Activated T-cell treated with anti-CD3 and anti-CD28 coated beads, Interleukin-2, amount 50 U/mL, for 48 hours (primary cell): ENCODE data around the gene PRSS50.

Experiments used
- DNase-seq, 2 experiments: peaks; one replicate each; pipeline ENCODE4 v3.0.0-alpha.2; 2020

Gene PRSS50

DNA sequence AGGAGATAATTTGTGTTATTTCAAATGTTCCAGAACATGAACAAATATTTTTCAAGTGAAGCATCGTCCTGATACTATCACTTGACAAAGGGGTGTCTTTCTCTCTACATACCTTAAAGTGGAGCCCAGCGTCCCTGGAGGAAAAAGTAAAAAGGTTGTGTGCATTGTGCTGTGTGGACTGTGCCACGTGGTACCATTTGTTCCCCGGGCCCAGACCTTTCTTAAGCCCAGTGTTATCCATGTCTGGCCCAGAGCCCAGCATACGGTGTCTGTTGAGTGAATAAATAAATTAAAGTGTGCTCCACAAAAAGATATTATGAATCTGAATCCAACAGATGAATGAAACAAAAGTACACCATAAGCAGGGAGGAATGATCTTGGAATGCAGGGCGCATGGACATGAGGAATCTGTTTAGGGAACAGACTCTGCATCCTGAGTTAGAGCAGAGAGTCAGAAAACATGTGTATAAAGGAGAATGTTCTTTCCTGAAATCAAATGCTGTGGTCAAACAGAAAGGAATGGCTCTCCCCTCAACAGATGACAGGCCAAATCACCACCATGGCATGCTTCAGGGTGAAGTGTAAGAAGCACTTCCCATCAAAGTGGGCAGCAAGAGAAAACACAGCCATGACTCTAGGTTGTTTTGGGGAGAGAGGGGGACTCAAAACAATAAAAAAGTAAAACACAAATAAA lies 8.1 kb upstream of the PRSS50 start:
- no peak for DNase-seq

DNA sequence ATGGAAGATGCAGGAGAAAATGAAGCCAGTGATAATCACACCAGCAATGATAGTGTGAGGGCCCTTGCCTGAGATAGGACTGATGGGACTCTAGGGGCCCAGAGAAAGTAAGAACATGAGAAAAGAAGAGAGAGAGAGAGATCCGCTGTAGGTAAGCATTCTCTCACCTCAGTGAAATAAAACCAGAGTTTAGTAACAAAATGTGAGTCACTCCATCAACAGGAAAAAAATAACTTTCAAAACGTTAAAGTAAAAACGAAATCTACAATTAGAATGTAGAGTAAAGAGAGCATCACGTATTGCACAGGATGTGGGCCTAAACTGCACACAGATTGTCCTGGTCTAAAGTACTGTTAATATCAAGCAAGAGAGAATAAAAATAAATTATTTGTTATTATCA lies 6.8 kb upstream of the PRSS50 start:
- DNase-seq: no peak

DNA sequence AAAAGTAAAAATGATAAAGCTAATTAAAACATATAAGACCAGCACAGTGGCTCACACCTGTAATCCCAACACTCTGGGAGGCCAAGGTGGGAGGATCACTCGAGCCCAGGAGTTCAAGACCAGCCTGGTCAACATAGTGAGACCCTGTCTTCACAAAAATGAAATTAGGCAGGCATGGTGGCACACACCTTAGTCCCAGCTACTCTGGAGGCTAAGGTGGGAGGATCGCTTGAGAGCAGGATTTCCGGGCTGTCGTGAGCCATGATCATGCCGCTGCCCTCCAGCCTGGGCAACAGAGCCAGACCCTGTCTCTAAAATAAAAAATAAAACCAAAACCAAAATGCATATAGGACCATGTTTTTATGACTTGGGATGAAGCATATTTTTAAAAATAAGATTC lies 4.8 kb upstream of the PRSS50 start:
- no peak for DNase-seq

DNA sequence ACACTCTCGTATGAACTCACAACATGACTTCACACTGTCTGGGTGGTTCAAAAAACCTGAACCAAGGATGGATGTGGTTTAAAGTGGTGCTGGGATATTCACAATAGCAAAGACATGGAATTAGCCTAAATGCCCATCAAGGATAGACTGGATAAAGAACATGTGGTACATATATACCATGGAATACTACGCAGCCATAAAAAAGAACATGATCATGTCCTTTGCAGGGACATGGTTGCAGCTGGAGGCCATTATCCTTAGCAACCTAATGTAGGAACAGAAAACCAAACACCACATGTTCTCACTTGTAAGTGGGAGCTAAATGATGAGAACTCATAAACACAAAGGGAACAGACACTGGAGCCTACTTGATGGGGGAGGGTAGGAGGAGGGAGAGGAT lies 3.3 kb upstream of the PRSS50 start:
- DNase-seq: no peak

DNA sequence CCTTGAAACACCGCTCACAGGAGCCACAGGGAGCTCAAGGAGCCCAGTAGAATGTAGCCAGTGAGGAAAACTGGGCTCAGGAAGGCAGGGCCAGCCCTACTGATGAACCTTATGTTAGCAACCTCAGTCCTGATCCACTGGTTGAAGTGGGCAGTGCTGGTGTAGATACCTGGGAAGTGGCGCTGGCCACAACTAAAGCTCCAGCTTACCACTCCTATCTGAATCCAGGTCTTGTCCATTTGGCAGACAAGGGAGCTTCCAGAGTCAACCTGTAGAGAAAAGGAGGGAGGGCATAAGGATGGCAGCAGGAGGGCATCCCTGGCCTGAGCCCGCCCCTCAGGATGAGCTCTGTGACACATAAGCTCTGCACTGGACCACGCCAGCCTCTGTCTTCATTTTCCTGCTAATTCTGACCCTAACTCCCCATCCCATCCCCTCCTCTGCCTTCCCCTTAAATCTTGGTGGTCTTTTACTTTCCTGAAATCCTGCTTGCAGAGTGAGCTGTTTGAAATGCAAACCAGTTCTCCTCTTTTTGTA lies 2.1 kb upstream of the PRSS50 start:
- peak in 1 of 2 experiments; percentile 13 for DNase-seq

DNA sequence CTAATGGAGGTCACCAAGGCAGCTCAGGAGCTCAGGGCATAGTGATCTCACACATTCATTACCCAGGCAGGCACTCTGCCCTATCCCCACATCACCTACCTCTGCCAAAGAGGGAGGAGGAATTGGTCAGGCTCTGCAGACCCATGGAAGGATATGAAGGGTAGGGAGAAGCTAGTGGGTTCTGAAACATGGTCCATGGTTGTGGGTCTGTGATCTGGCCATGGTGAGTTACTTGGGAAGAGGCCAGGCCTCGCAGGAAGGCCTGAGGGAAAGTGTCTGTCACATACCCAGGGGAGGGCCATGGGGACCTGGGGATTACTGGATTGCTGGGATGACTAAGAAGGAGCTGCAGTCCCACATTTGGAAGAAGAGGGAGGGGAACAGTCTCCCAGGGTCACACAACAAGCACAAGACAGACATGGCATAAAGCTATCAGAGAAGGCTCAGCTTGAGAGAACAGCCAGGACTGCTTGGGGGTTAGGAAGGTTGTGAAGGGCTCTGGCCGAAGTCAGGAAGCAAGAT lies 1.4 kb upstream of the PRSS50 start:
- peak; percentile 7 to 10 for DNase-seq

DNA sequence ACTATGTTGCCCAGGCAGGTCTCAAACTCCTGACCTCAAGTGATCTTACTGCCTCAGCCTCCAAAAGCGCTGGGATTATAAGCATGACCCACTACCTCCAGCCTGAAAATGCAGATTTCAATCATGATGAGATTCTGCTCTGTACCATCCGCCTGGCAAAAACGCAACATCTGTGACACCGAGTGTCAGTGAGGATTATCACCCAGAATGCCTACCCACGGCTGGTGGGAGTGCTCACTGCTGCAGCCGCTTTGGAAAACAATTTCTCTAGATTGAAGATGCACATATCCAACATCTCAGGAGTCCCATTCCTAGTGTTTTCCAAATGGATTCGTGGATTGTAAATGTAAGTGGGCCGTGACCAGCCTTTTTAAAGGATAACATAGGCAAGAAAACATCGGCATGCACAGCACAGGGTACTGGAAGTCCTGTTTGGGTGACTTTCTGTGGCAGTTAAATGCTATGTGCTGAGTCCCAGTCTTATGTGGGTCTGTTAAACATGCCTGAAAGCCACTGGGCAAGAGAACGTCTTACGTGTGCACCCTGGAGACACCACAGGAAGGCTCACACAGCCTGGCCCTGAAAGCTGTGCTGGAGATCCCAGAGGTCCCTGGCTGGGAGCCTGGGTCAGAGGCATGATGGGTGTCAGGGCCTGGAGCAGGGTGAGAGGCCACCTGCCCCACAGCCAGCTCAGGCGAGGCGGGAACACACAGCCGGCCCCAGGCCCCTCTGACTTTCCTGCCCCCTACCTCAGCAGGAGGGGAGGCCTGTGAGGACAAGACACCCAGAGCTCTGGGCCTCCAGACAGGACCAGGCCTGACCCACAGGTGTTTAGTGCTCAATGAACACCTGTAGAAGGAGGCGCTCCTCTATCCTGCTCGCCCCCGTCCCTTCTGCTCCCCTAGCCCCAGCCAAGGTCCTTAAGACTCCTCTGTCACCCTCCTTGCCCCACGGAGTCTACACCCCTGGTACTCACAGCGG lies 918 bp downstream of the PRSS50 start:
- DNase-seq: peak in 1 of 2 experiments; percentile 16

DNA sequence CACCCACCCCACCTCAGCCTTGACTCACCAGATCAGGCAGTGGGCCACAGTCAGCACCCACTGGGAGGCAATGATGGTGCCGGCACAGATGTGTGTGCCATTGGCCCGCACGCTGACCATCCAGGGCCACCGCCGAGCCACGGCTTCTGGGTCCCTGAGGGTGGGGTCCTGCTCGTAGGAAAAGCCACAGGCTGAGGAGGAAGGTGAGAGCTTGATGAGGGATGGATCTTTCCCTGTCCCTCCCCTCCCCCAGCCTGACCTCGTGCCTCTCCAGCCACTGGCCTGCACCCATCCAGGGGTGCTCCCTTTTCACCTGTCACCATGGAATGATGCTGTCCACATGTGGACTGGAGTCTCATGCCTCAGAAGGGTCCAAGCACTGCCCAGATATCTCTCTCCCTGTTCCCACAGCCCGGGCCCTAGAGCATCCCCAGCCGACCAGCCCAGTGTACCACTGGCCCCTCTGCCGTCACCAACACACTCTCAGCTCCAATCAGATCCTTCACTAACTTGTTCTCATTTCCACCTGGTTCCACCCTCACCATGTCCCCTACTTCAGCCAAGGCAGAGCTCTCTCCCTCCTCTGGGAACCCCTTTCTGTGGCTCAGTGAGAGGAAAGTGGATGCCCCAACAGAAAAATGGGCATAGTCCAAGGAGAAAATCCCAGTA lies 2.0 kb downstream of the PRSS50 start:
- peak in 1 of 2 experiments; percentile 17 for DNase-seq

DNA sequence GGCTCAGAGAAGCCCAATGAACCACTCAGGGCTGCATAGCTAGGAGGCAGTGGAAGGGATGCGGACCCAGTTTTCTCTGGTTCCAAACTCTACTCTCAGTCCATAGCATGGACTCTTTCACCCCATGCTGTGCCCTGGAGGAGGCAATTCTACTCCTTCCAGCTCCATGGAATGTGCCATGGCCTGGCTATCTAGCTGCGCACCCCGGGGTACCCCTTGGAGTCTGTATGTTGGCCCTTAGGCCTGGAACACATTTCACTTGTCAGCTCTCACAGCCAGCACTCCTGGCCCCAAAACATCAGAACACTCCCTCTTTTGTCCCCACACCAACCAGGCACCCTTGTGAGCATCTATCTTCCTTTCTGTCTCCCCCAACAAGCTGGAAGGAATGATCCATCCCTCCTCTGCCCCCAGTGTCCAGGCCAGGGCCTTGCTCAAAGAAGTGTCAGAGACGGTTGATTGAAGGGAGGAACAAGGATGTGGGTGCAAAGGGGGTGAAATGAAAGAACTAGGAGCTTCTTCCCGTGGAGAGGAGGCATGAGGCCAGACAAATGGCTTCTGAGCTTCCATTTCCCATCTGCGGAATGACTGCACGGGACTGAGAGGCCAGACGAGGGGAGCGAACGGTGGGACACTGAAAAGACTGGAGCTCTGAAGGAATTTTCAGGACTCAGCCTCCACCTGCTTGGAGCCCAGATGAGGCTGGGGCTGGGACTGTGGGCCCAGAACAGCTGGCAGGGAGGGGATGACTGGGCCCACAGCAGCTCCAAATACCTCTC lies 2.8 kb downstream of the PRSS50 start:
- peak in 1 of 2 experiments; percentile 16 for DNase-seq

DNA sequence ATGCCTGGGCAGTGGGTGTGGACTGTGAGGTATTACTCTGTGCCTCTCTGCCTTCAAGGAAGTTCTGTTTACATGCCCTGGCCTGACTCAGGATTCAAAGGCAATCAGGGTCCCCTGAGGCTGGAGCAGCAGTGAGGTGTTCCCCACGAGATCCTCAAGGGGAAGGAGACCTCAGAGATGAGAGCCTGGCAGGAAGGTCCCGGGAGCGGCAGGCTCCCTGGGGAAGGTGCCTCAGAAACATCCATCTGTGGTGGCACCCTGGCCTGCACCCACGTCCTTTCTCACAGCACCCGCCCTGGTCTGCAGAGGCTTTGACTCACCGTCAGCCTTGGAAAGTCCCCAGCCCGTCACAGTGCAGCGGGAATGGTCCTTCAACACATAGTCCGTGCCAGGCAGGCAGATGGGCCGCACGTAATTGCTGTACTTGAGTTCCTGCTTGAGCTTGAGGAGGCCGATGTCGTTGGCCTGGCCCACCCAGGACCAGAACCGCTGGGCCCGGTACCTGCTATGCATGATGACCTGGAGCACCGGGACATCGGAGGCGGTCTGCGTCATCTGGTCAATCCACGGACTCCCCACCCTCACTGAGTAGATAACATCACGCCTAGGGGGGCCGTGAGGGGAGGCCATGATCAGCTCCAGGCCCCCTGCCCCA lies 3.6 kb downstream of the PRSS50 start:
- peak; percentile 65 to 72 for DNase-seq

DNA sequence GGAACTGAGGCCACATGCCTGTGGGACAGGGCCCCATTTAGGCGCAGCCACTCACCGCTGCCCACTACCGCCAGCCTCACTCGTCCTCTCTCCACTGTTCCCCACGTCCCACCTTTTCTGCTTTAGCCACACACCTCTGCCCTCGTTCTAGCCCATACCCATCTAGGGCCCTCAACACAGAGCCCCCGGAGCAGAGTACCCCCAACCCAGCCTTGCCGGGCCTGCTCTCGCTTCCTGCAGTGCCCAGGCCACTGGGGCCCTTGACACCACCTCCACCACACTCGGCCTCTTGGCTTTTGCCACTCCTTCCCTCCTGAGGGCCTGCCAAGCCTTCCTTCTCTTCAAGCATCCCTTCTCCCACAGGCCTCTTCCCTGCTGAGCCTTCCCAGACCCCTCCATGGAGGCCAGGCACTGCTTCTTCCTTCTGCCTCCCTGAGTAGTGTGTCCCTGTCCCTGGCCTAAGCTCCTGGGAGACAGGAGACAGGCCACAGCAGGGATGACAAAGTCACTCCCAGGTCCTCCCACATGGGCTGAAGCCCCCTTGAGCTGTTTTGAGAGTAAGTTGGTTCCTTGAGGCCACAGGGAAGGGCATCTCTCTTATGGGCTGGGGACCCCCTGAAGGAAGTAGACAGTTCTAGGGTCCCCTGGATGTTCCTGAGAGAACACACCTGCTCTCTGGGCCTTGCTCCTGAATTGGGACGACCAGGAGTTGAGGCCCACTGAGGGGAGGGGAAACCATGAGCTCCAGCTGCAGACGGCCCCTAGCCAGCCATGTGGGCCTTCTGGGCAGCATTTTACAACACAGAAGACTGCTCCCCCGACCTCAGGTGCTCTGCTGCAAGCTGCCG lies 4.4 kb downstream of the PRSS50 start:
- DNase-seq: peak; percentile 11 to 14

DNA sequence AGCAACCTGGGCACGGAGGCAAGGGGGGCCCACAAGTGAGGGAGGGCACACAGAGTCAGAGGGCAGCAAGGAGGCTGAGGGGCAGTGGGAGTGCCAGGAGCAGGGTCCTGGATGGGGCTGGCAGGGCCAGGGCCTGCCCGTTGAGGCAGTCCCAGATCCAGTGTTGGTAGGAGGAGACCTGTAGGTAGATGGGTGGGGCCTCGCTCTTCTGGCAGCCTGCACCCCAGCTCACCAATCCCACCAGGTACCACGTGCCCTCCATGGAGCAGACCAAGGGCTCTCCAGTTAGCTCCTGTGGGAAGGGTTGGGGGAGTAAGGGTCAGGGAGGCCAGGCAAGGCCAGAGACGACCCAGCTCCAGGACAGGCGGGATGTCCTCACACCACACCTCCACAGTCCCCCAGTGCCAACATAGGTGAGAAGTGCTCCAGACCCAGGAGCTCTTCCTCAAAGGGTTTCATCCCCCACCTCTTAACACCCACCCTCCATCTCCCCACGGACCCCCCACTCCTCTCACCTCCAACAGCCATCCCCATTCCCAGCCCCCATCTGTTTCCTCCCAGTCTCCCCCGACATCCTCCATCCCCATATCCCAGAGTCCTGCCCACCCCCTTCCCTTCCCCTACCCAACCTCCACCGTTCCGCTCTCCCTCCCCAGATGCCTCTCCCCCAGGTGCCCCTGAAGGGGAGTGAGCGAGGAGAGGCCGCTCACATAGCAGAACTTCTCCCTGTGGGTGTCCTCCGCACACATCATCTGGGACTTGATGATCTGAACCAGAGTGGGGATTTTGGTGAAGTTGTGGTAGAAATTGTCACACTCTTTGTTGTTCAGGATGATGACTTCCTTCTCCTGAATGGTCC lies 5.2 kb downstream of the PRSS50 start:
- DNase-seq: peak; percentile 9 to 11

DNA sequence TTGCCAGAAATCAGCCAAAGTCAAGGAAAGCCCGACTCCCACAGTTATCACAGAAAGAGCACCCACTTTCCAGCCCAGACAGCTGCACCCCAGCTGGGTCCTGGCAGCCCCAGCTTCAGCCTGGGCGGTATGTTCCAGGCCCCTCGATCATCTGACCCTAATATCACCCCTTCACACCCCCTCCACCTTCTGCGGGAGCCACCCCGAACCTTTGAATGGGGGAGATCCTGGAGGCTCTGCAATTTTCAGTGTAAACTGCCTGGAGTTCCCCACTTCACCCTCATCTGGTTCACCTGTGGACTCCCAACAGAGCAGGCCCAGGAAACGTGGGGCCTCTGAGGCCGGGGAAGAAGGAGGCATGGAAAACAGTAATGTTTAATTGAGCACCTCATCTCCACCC lies 5.9 kb downstream of the PRSS50 start:
- DNase-seq: peak in 1 of 2 experiments; percentile 9

DNA sequence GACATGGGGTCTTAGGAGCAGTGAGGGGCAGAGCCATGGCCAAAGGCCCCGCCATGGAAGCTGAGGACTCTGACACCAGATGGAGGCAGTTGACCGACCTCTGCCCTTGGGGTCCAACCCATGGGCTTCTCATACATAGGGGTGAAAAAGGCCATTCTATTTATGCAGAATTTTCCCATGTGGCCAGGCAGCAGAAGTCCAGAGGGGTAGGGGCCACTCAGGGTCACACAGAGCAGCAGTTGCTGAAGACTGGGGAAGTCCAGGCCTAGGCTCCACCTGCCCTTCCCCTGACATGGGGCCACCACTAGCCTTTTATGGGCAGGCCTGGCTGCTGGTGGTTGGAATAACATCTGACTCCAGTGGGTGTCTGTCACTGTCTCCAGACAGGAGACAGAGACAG lies 6.4 kb downstream of the PRSS50 start:
- DNase-seq: peak in 1 of 2 experiments; percentile 11

DNA sequence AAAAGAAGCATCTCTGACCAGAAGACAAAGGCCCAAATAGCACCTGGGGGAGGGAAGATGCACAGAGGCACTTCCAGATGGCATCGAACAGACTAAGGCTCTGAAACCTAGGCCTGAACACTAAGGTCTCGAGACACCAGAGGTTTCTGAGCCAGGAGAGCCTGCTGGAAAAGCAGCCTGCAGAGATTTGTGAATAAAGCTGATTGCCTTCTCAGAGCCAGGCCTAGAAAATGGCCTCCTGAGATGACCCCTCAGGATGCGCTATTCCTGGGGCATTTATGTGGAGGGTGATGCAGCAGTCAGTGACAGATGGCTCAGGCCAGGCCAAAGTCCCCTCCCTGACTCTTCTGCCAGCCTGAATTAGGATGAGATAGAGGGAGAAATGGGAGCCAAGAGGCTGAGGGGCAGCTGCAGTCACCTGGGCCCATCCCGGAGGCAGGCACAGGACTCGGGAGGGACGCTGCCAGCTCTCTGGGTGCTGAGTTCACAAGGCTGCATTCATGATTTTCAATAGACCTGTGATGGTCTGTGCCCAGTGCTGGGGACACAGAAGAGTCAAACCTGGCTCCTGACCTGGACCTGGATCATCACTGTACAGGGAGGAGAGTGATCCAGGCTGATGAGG lies 6.9 kb downstream of the PRSS50 start:
- no peak for DNase-seq

DNA sequence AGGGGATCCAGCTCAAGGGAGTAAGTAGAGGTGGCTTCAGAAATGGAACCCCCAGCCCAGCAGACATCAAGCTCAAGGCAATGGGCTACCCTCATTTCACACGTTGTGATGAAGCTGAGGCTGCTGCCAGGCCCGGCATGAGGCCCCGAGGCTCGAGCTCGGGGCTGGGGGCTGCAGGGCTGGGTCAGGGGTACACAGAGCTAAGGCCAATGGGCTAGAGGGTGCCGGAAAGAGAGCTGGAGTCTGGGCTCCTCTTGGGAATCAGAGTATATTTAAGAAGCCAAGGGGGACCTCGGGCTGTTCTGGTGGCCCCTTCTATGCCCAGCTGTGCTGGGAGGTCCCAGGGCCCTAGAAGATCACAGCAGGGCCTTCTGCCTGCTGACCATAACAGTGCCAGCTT lies 7.4 kb downstream of the PRSS50 start:
- DNase-seq: no peak

DNA sequence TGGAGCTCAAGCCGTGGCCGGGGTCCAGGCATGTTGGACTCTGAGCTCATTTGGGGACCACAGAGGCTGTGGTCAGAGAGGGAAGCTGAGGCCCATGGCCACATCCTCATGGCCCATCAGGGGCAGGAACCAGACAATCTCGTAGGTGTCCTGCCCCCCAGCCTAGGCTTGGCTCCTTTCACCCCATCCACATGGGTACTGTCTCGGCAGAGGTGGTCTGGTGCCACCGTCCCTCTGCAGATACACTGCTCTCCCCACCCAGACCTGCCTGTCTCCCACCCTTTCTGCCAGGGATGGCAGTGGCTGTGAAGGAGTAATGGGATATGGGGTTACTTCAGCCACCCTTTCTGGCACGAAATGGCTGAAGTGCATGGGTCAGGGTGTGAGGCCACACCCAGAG lies 7.9 kb downstream of the PRSS50 start:
- no peak for DNase-seq

DNA sequence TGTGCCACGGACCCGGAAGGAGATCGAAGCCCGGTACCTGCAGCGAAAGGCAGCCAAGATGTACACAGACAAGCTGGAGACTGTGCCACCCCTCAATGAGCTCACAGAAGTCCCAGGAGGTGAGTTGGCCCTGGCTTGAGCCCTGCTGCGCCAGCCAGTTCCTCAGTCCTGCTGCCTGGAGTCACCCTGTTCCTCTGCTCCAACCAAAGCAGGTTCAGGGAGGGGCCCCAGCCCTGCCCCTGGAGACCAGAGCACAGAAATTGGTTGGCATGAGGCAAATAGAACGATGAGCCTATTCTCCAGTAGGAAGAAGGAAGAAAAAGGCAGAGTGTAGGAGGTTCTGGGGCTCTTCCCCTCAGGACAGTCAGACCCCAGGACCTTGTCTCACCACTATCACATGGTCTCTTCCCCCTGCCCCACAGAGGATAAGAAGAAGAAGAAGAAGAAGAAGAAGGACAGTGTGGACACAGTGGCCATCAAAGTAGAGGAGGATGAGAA lies 8.5 kb downstream of the PRSS50 start:
- DNase-seq: no peak
